Measurements from ENCODE around the gene MOB3A. TPM values are rescaled to one million over a fixed set of nuclear protein-coding genes. Genes with fewer than 3 reads are reported as not detected.

MOB3A gene
- total and polyA plus RNA-seq, 2 donors (not counting 1 experiment from before 2014, with no cell fraction given) = 17.2 to 34.8 TPM

GRCh38 chr19:2050991-2051772 lies 44.9 kb downstream of the MOB3A start, which contains the start of gene MKNK2:
TSS of gene MKNK2 (minus strand) at chr19:2051244. CDS start at chr19:2050851, 393 bp downstream.
- H4K20me1 ChIP-seq (ENCODE audit: control insufficient read depth, extremely low read depth, insufficient read depth, low read length) = no peaks in the 10 kb centered on the region
- peak within 1 kb of the TSS; percentile 91 for H3K4me2 ChIP-seq (ENCODE audit: extremely low read depth, insufficient read depth, low read length)
- H3K36me3 ChIP-seq (ENCODE audit: control insufficient read depth, insufficient read depth, low read length) = peaks cover 16% of the 10 kb centered on the region
- peaks cover 26% of the 10 kb centered on the region for H3K4me1 ChIP-seq (ENCODE audit: control insufficient read depth, extremely low read depth, insufficient read depth, low read length)
- H3K4me3 ChIP-seq (replicated peaks in 1 of 4; ENCODE audit: control extremely low read depth in 1 of 4, insufficient read depth in 1 of 4, low read depth in 3 of 4, low read length in 4 of 4) = peak within 1 kb of the TSS; percentile 58 to 90 (median 84)
- H2AFZ ChIP-seq (ENCODE audit: low read length) = peak within 1 kb of the TSS; percentile 75
- H3K27ac ChIP-seq (ENCODE audit: insufficient read depth, low read length) = peak within 1 kb of the TSS; percentile 50
- DNase-seq (ENCODE audit: low read depth in 2 of 2) = peak; percentile 67 to 87
- peak within 1 kb of the TSS; percentile 67 for H3K9ac ChIP-seq (ENCODE audit: insufficient read depth, low read length)
- no peaks in the 10 kb centered on the region for H3K27me3 ChIP-seq (ENCODE audit: control insufficient read depth, insufficient read depth, low read length)
- peaks cover 34% of the 10 kb centered on the region for H3K79me2 ChIP-seq (ENCODE audit: control insufficient read depth, insufficient read depth, low read length)
- H3K9me3 ChIP-seq (ENCODE audit: control insufficient read depth, insufficient read depth, low read depth, low read length) = no peaks in the 10 kb centered on the region
- TF ChIP-seq EZH2 (IDR thresholded peaks at IDR 0.05; ENCODE audit: low read length, missing control alignments) (no peak), CTCF (conservative IDR thresholded peaks at IDR 0.05 in 1 of 2, IDR thresholded peaks at IDR 0.05 in 1 of 2; ENCODE audit: low read depth in 1 of 2, low read length in 2 of 2) (peak; percentile 35 to 39)

- peak overlapping the region; percentile 50 for H3K27ac ChIP-seq (ENCODE audit: insufficient read depth, low read length)
Measured at GRCh38 chr19:2050349-2050990, 45.7 kb downstream of the MOB3A start.

More at GRCh38 chr19:2050349-2050990, 45.7 kb downstream of the MOB3A start:
- Histone ChIP-seq H3K79me2 (ENCODE audit: control insufficient read depth, insufficient read depth, low read length) (peaks cover 34% of the 10 kb centered on the region), H3K27me3 (ENCODE audit: control insufficient read depth, insufficient read depth, low read length) (no peaks in the 10 kb centered on the region), H3K9ac (ENCODE audit: insufficient read depth, low read length) (peak overlapping the region; percentile 67), H2AFZ (ENCODE audit: low read length) (no peak overlapping the region), H3K4me2 (ENCODE audit: extremely low read depth, insufficient read depth, low read length) (peak overlapping the region; percentile 91), H3K4me1 (ENCODE audit: control insufficient read depth, extremely low read depth, insufficient read depth, low read length) (peaks cover 21% of the 10 kb centered on the region), H4K20me1 (ENCODE audit: control insufficient read depth, extremely low read depth, insufficient read depth, low read length) (no peaks in the 10 kb centered on the region), H3K9me3 (ENCODE audit: control insufficient read depth, insufficient read depth, low read depth, low read length) (no peaks in the 10 kb centered on the region), H3K4me3 (replicated peaks in 1 of 4; ENCODE audit: control extremely low read depth in 1 of 4, insufficient read depth in 1 of 4, low read depth in 3 of 4, low read length in 4 of 4) (peak overlapping the region; percentile 58 to 90 (median 84)), H3K36me3 (ENCODE audit: control insufficient read depth, insufficient read depth, low read length) (peaks cover 22% of the 10 kb centered on the region)
- no peak for DNase-seq (ENCODE audit: low read depth in 2 of 2)
- TF ChIP-seq EZH2 (IDR thresholded peaks at IDR 0.05; ENCODE audit: low read length, missing control alignments) (no peak), CTCF (conservative IDR thresholded peaks at IDR 0.05 in 1 of 2, IDR thresholded peaks at IDR 0.05 in 1 of 2; ENCODE audit: low read depth in 1 of 2, low read length in 2 of 2) (no peak)
